ENCODE data around the gene BEST3.
"Not testable (repeated sequence)": the region's sequence is repeated elsewhere in the genome, so short reads cannot be mapped to it uniquely, and the experiment has no call there.

The BEST3 gene

DNA sequence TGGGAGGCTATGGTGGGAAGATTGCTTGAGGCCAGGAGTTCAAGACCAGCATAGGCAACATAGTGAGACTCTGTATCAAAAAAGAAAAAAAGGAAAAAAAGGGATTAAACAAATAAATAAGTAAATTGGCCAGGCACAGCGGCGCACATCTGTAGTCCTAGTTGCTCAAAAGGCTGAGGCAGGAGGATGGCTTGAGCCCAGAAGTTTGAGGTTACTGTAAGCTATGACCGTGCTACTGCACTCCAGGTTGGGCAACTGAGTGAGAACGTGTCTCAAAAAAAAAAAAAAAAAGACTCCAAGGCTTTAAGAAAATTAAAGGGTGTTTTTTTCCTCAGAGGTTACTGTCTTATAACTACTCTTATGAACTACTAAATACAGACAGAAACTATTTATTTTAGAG is 11.7 kb downstream of the BEST3 start:
- DNase-seq: no peak

DNA sequence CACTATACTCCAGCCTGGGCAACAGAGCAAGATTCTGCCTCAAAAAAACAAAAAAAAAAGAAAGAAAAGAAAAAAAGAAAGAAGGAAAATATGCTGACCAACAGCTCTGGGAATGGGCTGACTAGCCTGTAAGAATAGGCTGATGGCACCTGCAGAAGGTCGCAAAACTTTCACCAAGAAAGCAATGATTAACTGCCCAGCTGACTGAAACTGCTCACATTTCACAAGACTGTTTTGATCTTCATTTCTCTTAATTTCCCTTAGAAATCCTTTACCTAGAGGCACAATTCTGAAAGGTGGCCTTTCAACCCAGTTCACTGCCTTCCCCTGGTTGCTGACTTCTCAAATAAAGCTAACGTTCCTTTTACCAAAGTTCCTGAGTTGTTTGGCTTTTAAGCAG is 12.4 kb downstream of the BEST3 start:
- no peak for DNase-seq

- no peak for DNase-seq
Measured at GRCh38 chr12:69685810-69686209, 13.3 kb downstream of the BEST3 start.

DNA sequence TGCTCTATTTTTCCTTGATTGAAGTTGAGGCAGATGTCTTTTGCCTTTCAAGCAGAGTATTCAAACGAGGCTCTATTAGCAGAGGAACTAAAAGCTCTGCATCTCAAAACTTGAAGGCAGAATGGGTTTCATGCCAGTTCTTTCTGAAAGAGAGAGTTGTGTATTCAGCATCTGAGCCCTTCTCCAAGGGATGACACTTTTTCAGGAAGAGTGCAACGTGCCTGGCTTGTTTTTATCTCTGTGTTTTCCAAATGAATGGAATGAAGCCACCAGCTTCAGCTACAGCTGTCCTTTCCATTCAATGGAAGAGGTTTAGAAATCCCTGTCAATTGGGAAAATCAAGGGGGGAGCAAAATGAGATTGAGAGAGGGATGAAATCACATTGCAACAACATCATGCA is 14.6 kb downstream of the BEST3 start:
- no peak for DNase-seq

- DNase-seq: no peak
Measured at GRCh38 chr12:69682110-69682755, 16.9 kb downstream of the BEST3 start.

GRCh38 chr12:69679119-69679518 is 20.0 kb downstream of the BEST3 start:
- no peak for DNase-seq

GRCh38 chr12:69676257-69677012 is 22.7 kb downstream of the BEST3 start:
- no peak for DNase-seq

DNA sequence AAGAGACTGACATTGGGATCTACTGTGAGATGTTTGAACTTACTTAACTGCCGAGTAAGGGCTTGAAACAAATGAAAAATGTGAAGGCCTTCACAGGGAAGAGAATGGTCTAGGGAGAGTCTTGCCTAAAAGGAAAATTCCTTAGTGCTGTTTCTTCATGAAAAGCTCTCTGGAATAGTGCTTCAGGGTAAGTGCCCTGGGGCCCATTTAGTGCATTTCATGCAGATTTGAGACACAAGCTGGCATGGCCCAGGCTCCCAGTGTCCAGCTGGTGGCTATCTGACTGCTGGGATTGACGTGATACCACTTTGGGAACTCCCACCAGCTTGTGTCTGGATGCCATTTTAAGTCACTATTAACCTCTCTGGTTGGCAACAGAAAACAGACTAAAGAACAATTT is 26.9 kb downstream of the BEST3 start:
- no peak for DNase-seq

GRCh38 chr12:69671597-69671996 is 27.5 kb downstream of the BEST3 start:
- no peak for DNase-seq

DNA sequence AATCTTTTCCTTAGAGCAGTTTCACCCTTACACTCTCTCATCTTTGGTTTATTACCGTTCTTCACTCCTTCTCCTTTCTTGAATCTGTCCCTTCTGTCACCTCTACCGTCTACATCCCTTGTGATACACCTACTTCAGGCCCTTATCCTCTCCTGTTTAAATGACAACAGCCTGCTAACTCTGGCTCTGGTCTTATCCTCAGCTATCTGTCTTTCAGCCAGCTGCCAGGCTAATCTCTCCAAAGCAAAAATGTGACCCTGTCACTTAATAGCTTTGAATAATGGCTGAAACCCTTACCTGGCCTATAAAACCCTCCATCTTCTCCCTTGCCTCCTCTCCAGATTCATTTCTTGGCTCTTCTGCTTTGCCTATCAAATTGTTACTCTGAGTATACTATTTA is 32.3 kb downstream of the BEST3 start:
- no peak for DNase-seq

DNA sequence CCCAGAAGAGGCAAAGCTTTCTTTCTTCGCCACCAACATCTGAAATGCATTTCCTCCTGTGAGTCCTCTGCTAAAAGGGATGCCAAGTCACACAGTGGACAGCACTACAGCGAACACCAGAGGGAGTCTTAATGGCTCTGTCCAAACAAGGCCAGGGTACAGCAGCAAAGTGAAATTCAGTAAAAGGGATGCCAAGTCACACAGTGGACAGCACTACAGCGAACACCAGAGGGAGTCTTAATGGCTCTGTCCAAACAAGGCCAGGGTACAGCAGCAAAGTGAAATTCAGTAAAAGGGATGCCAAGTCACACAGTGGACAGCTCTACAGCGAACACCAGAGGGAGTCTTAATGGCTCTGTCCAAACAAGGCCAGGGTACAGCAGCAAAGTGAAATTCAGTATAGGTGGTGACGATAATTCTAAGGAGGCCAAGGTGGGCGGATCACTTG is 34.1 kb downstream of the BEST3 start:
- not testable (repeated sequence) for DNase-seq

DNA sequence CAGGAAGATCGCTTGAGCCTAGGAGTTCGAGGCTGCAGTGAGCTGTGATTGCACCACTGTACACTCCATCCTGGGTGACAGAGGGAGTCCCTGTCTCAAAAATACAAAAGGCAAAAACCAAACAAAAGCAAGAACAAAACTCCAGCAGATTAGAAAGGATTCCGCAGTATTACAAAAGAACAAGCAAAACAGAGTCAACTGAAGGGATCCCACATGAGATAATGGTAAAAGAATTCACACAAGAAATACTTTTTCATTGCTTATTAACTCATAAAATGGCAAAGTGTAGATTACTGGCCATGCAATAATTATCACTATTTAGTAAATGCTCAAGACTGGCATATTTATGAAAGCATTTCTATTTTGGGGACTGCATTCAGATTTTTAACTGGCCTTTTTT is 35.4 kb downstream of the BEST3 start:
- DNase-seq: no peak

DNA sequence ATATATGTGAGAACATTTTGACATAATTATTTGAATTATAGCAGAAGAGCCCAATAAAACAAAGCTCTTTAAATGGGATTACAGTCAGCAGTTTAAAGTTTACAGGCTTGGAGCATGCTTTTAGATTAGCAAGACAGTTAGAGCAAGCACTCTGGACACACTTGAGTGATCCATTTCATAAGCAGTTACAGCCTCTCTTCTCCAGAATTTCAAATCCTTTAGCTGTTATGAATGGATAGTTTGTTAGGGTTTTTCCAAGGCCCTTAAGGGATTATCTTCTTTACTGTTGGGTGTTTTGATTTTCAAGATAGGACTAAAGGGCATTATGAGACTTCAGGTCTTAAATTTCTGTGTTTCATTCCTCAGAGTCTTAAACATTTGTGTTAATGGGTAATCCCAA is 36.3 kb downstream of the BEST3 start:
- no peak for DNase-seq

DNA sequence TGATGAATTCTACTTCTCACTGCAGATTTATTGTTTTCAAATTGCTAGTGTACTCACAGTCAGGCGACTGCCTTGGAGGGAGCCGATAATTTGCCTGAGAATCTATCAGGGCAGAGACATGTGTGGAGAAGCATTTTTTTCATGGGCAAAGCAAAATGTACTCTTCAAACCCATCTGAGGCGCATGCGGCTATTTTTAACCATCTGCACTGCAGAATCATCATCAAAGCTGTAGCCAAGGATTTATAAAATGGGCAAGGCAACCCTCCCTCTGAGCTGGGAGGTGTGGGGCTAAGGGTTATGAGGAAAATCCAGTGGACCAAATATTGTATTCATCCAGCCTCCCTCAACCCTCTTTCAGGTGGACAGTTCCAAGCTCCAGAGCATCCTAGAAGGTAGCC is 37.7 kb downstream of the BEST3 start:
- DNase-seq: no peak

GRCh38 chr12:69660164-69660863 is 38.8 kb downstream of the BEST3 start:
- DNase-seq: no peak

DNA sequence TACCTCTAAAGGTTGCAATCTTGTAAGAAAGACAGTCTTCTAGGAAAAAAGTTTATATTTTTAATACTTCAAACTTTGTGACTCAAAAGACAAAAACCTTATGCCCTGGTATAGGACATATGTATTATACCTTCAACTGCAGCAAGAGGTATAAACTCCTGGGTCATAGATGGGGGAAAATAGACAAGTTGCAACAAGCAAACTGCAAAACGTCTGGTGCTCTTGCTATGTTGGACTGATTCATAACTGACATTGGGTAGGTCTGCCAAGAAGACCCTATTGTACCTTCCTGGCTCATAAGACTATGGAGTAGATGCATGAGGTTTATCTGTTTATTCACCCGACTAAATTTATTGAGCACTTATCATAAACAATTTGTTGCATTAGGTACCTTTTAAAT is 40.9 kb downstream of the BEST3 start:
- DNase-seq: no peak

GRCh38 chr12:69657376-69658137 is 41.5 kb downstream of the BEST3 start:
- DNase-seq: no peak

DNA sequence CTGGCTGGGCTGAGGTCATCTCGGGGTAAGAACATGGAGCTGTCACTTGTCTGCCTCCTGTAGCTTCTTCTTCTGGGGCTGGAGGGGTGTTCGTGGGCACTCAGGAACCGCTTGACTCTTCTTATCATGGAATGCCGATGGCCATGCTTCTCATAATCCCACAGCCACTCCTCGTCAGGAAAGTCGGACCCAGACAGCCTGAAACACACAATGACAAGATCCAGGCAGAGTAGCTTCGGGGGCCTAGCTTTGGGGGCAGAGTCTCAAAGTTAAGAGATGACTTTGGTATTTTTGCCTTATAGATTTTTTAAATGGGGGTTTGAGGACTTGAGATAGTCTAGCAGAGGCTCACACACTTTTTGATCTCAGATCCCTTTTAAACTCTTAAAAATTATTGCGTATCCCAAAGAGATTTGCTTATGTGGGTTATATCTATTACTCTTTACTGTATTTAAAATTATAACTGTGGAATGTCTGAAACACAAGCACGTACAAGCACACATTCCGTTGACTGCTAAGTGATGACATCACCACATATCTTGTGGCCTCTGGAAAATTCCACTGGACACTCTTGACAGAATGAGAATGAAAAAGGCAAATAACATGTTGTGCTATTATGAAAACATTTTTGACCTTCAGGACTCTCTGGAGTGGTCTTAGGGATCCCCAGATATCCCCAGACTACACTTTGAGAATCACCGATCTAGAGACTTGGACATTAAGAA is 43.3 kb downstream of the BEST3 start:
- no peak for DNase-seq

DNA sequence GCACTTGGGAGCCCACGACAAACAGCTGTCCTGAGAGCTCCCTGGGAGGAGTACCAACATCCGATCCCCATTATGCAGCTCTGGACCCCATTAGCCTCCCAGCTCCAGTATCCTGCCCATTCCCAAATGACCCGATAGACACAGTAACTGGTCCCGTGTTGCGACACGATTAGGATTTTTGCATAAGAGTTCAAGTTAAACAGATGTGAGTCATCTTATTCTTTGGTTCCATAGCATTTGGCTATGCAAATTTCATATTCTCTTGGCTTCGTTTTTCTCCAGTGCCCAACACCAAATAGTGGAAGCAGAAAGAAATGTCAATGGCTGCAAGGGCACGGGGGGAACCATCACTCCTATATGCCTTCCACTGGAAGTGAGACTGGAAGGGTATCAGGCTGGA is 45.4 kb downstream of the BEST3 start:
- no peak for DNase-seq

DNA sequence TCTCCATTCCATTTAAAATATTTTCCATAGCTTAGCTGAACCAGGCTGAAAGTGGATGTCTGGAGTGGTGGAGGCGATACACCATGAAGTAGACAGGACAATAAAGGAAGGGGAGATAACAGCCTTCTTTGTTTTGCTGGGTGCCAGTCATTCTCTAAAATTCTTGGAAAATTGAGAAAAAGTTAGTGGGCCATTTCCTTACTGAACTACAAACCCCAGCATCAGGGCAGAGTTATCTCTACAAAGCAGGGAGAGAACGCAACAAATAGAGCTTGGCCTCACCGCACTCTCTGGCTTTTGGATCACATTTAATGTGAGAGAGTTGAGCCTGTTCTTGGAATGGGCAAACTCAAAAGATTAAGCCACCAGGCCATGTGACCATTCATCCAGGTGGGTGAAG is 47.2 kb downstream of the BEST3 start:
- DNase-seq: no peak

GRCh38 chr12:69649529-69649928 is 49.6 kb downstream of the BEST3 start:
- DNase-seq: no peak

GRCh38 chr12:69648476-69648875 is 50.6 kb downstream of the BEST3 start:
- DNase-seq: no peak

DNA sequence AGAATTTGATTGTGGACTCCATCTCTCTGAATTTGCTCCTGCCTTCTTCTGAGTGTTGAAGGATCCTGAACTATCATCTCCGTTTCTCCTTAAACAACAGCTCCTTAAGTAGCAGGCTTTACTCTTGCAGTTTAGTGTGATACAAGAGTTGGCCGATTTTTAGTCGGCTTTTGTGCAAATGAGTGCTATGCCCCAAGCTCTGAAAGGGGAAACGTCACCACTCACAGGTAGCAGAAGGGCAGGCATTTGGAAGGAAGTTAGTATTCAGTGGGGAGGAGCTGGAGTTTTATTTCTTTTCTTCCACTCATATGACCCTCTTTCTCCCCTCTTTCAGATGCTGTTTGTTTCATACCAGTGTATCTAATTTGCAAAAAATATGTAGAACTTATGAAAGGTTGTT is 51.9 kb downstream of the BEST3 start:
- DNase-seq: no peak

Measured in stimulated activated CD8-positive, alpha-beta memory T cell treated with anti-CD3 and anti-CD28 coated beads, Interleukin-4, amount 100 ng/mL, for 48 hours (primary cell).